ENCODE measurements around the gene NOXO1.

GRCh38 chr16:2003827-2004641 lies 22.8 kb upstream of the NOXO1 start:
- no peak for TF ChIP-seq POLR2A (IDR thresholded peaks at IDR 0.05; ENCODE audit: low read length)
- no peak for TF ChIP-seq GATA1 (IDR thresholded peaks at IDR 0.05; ENCODE audit: low read depth, low read length)
